Gastrocnemius medialis (tissue), 4 donors: Measurements from ENCODE around the gene MEF2D. TPM values are rescaled to one million over a fixed set of nuclear protein-coding genes. Genes with fewer than 3 reads are reported as not detected.

ENCODE experiments used
- ATAC-seq, 2 donors: fragments of 150-250 bp; one replicate each; pipeline ENCODE4 v1.9.1; 2016
- DNase-seq, 2 donors: peaks; one replicate each; pipeline ENCODE4 v3.0.0-alpha.2; 2019
- H3K27ac ChIP-seq, 4 donors: fragments of 200-600 bp; sonication (generic); 1 replicate in 1 of 4; 2 replicates in 3 of 4; pipeline ENCODE4 v1.5.1; 2016 to 2018; ENCODE audit warnings: mild to moderate bottlenecking in 2 of 4, moderate library complexity in 1 of 4
- H3K27me3 ChIP-seq, 3 donors: fragments of 200-600 bp; sonication (generic) in 2 of 3; 1 replicate in 1 of 3; 2 replicates in 2 of 3; pipeline versions ENCODE4 v1.5.1 to v1.6.0; 2016 to 2019; ENCODE audit warnings: mild to moderate bottlenecking in 1 of 3, moderate library complexity in 1 of 3
- H3K36me3 ChIP-seq, 2 donors: fragments of 200-600 bp; sonication (generic) in 1 of 2; one replicate each; pipeline ENCODE4 v1.5.1; 2017 to 2018
- H3K4me1 ChIP-seq, 2 donors: fragments of 200-600 bp; sonication (generic) in 1 of 2; one replicate each; pipeline ENCODE4 v1.5.1; 2016 to 2017; ENCODE audit warnings: mild to moderate bottlenecking in 2 of 2
- H3K4me3 ChIP-seq, 4 donors: fragments of 200-600 bp; sonication (generic) in 3 of 4; 1 replicate in 1 of 4; 2 replicates in 3 of 4; pipeline ENCODE4 v1.5.1; 2016 to 2019; ENCODE audit warnings: mild to moderate bottlenecking in 2 of 4
- H3K9me3 ChIP-seq, 3 donors: fragments of 200-600 bp; sonication (generic) in 2 of 3; 1 replicate in 1 of 3; 2 replicates in 2 of 3; pipeline ENCODE4 v1.5.1; 2016 to 2019
- CTCF ChIP-seq, 5 experiments: fragments of 450-650 bp in 3 of 5; fragments of 200-600 bp in 2 of 5; sonication (generic) in 2 of 5; IDR thresholded peaks in 4 of 5; conservative IDR thresholded peaks in 1 of 5; 1 replicate in 4 of 5; 2 replicates in 1 of 5; pipeline ENCODE4 v1.5.1; 2016 to 2019; ENCODE audit warnings: antibody characterized with exemption in 5 of 5, mild to moderate bottlenecking in 3 of 5, moderate library complexity in 3 of 5
- POLR2A ChIP-seq, 2 donors: fragments of 450-650 bp; IDR thresholded peaks; one replicate each; pipeline ENCODE4 v1.6.1; 2017; ENCODE audit warnings: antibody characterized with exemption in 2 of 2, mild to moderate bottlenecking in 2 of 2, moderate library complexity in 2 of 2
- in situ Hi-C, 4 donors: fragments of 200-750 bp; cut with MboI; loops; one replicate each; pipeline versions ENCODE4 v1.15.0 to v1.8.0; 2017; ENCODE audit warnings: low sequenced_read_pairs in 4 of 4
- intact Hi-C: fragments of 100-400 bp; cut with DNase I; formaldehyde crosslinking; loops from one replicate; pipeline ENCODE4 v1.15.1; 2023; ENCODE audit warnings: low total_unique reads
- total RNA-seq, 4 donors: library from RNA; depleted of rRNA; stranded (reverse); fragments of >200 nt; gene quantifications; one replicate each; pipeline versions ENCODE4 v1.1.0 to v1.2.3, GENCODE V29; 2016

The MEF2D gene
- total RNA-seq, 4 donors from 2014 or later: 129 to 260 (median 168) TPM

GRCh38 chr1:156547434-156547833 is 46.9 kb upstream of the MEF2D start:
- intact Hi-C loops: loop anchor here (10.0 kb wide), 1 partner anchor 163 kb away; no protein-coding TSS in a partner anchor

GRCh38 chr1:156546267-156546666 is 45.7 kb upstream of the MEF2D start:
- H3K4me3 ChIP-seq: no peak overlapping the region
- peak overlapping the region in 1 of 4 donors; percentile 41 for H3K27ac ChIP-seq
- intact Hi-C loops (loop anchor here (10.0 kb wide), 1 partner anchor 161 kb away; no protein-coding TSS in a partner anchor), in situ Hi-C loops (no loop called here)
- H3K36me3 ChIP-seq: no peaks in the 10 kb centered on the region
- no peaks in the 10 kb centered on the region for H3K4me1 ChIP-seq
- no peak for TF ChIP-seq CTCF (IDR thresholded peaks at IDR 0.05 in 4 of 5, conservative IDR thresholded peaks at IDR 0.05 in 1 of 5)
- no peak for TF ChIP-seq POLR2A (IDR thresholded peaks at IDR 0.05)
- H3K9me3 ChIP-seq: no peaks in the 10 kb centered on the region
- H3K27me3 ChIP-seq: no peaks in the 10 kb centered on the region
- peak; percentile 35 to 74 for ATAC-seq
- DNase-seq: no peak

More at GRCh38 chr1:156547434-156547833, 46.9 kb upstream of the MEF2D start:
- H3K4me1 ChIP-seq: no peaks in the 10 kb centered on the region
- no peaks in the 10 kb centered on the region for H3K27me3 ChIP-seq
- in situ Hi-C loops: no loop called here
- TF ChIP-seq CTCF (IDR thresholded peaks at IDR 0.05 in 4 of 5, conservative IDR thresholded peaks at IDR 0.05 in 1 of 5) (no peak), POLR2A (IDR thresholded peaks at IDR 0.05) (no peak)
- ATAC-seq (no peak), DNase-seq (peak in 1 of 2 donors; percentile 2)
- no peak overlapping the region for H3K27ac ChIP-seq
- H3K4me3 ChIP-seq: no peak overlapping the region
- H3K36me3 ChIP-seq: no peaks in the 10 kb centered on the region
- no peaks in the 10 kb centered on the region for H3K9me3 ChIP-seq

- peak in 1 of 2 donors; percentile 1 for DNase-seq
- TF ChIP-seq CTCF (IDR thresholded peaks at IDR 0.05 in 4 of 5, conservative IDR thresholded peaks at IDR 0.05 in 1 of 5): no peak
- no peak for TF ChIP-seq POLR2A (IDR thresholded peaks at IDR 0.05)
- Histone ChIP-seq H3K36me3 (no peaks in the 10 kb centered on the region), H3K4me3 (no peak overlapping the region), H3K27ac (no peak overlapping the region), H3K9me3 (no peaks in the 10 kb centered on the region), H3K4me1 (no peaks in the 10 kb centered on the region), H3K27me3 (no peaks in the 10 kb centered on the region)
- intact Hi-C loops (loop anchor here (10.0 kb wide), 1 partner anchor 160 kb away; no protein-coding TSS in a partner anchor), in situ Hi-C loops (no loop called here)
- ATAC-seq: no peak
Observed at GRCh38 chr1:156544592-156545102, 44.1 kb upstream of the MEF2D start.

- Histone ChIP-seq H3K4me3 (no peak overlapping the region), H3K9me3 (no peaks in the 10 kb centered on the region), H3K4me1 (no peaks in the 10 kb centered on the region), H3K27me3 (no peaks in the 10 kb centered on the region), H3K27ac (no peak overlapping the region), H3K36me3 (no peaks in the 10 kb centered on the region)
- ATAC-seq: no peak
- in situ Hi-C loops (no loop called here), intact Hi-C loops (loop anchor here (10.0 kb wide), 1 partner anchor 158 kb away; no protein-coding TSS in a partner anchor)
- peak in 1 of 2 donors; percentile 8 for DNase-seq
- TF ChIP-seq POLR2A (IDR thresholded peaks at IDR 0.05): no peak
- TF ChIP-seq CTCF (IDR thresholded peaks at IDR 0.05 in 4 of 5, conservative IDR thresholded peaks at IDR 0.05 in 1 of 5): no peak
Observed at GRCh38 chr1:156543066-156543465, 42.5 kb upstream of the MEF2D start.
